ENCODE measurements around the gene OBSL1. TPM values are rescaled to one million over a fixed set of nuclear protein-coding genes. Genes with fewer than 3 reads are reported as not detected.

Gene OBSL1
- total and polyA plus RNA-seq, 2 of the 4 experiments (the other 2 are of a cell fraction) = 21.5 to 51.2 TPM

GRCh38 chr2:219603771-219604170 lies 32.4 kb upstream of the OBSL1 start:
- DNase-seq = no peak
- intact Hi-C loops (cut with micrococcal nuclease) = no loop called here
- CTCF ChIA-PET = no interaction called here
- H3K56ac ChIP-seq (ENCODE audit: extremely low read depth, insufficient read depth, low read length) = no peak overlapping the region; the same call in 1 of the 2 replicates
- H2AK9ac ChIP-seq (replicated peaks; ENCODE audit: low read depth, low read length, poor library complexity) = no peak overlapping the region
- no peak overlapping the region for H2BK120ac ChIP-seq (ENCODE audit: low read depth, low read length)
- no peak overlapping the region for H4K91ac ChIP-seq (ENCODE audit: insufficient read depth, low read depth, low read length)
- H2BK5ac ChIP-seq (ENCODE audit: low read depth, low read length, poor library complexity, severe bottlenecking) = no peak overlapping the region
- no peaks in the 10 kb centered on the region for H3K9me1 ChIP-seq (ENCODE audit: insufficient read depth, low read length)
- peaks cover 44% of the 10 kb centered on the region for H3K36me3 ChIP-seq (ENCODE audit: control insufficient read depth, insufficient read depth, low read length)
- WGBS, 2 experiments (ENCODE audit: extremely low coverage in 2 of 2, insufficient read length in 1 of 2) = 96% methylated on average over 4 of the region's 5 CpGs; no CpG with 5 or more reads in 1 of the 2 experiments
- no peak overlapping the region for H2BK20ac ChIP-seq (ENCODE audit: low read depth, low read length)
- no peak for TF ChIP-seq MAZ (IDR thresholded peaks at IDR 0.05; ENCODE audit: borderline replicate concordance, low read depth, low read length)
- no peak overlapping the region for H2BK15ac ChIP-seq (ENCODE audit: low read depth, low read length)
- no peaks in the 10 kb centered on the region for H3K9me3 ChIP-seq (ENCODE audit: control insufficient read depth, insufficient read depth, low read length)
- no TSS peak for BruUV-seq (replicated peaks)
- no peak overlapping the region for H3K4me3 ChIP-seq (ENCODE audit: insufficient read depth, low read depth, low read length)
- H3K4me1 ChIP-seq (ENCODE audit: control insufficient read depth, insufficient read depth, low read length) = no peaks in the 10 kb centered on the region
- POLR2A ChIA-PET (ENCODE audit: unreplicated experiment) = no interaction called here
- no peak overlapping the region for H3K4ac ChIP-seq (ENCODE audit: low read depth, low read length)
- H3K4me2 ChIP-seq (ENCODE audit: low read depth, low read length) = no peak overlapping the region
- no peak overlapping the region for H4K5ac ChIP-seq (ENCODE audit: low read depth, low read length)
- H2AFZ ChIP-seq (replicated peaks; ENCODE audit: low read length, poor library complexity) = no peak overlapping the region
- in situ Hi-C loops (cut with MboI; ENCODE audit: low sequenced_read_pairs) = no loop called here
- H3K79me1 ChIP-seq (ENCODE audit: low read depth in 1 of 2, low read length in 2 of 2) = peaks cover 2 to 6% of the 10 kb centered on the region in 2 experiments; a peak in 3 of 4 replicates
- no peak overlapping the region for H4K8ac ChIP-seq (ENCODE audit: low read depth in 2 of 2, low read length in 2 of 2)
- dilution Hi-C loops (cut with HindIII; ENCODE audit: low sequenced_read_pairs, unreplicated experiment) = no loop called here
- H3K27ac ChIP-seq (ENCODE audit: insufficient read depth, low read length) = no peak overlapping the region
- H3K18ac ChIP-seq (ENCODE audit: low read depth, low read length) = no peak overlapping the region
- no peak for ATAC-seq (ENCODE audit: low read depth)
- no peak overlapping the region for H3K9ac ChIP-seq (ENCODE audit: low read depth, low read length)
- no peaks in the 10 kb centered on the region for H3K27me3 ChIP-seq (ENCODE audit: control insufficient read depth, insufficient read depth, low read length)
- H2AK5ac ChIP-seq (ENCODE audit: low read depth, low read length) = no peak overlapping the region
- H3K23ac ChIP-seq (ENCODE audit: low read depth, low read length) = no peak overlapping the region
- H3K14ac ChIP-seq (replicated peaks; ENCODE audit: low read depth, low read length) = no peak overlapping the region
- H4K20me1 ChIP-seq (ENCODE audit: insufficient read depth, low read length) = no peaks in the 10 kb centered on the region
